NCI-H1105 treated with DMSO at 0.1 percent for 48 hours (cell line): ENCODE results near the gene EML3.
A peak's percentile ranks its signal among the peaks of the same experiment; 100 is the strongest.
"Not testable (repeated sequence)": the region's sequence is repeated elsewhere in the genome, so short reads cannot be mapped to it uniquely, and the experiment has no call there.

Experiments
- DNase-seq: peaks from one replicate; lab custom pipeline; 2025; lab: John Stamatoyannopoulos, UW

Gene EML3

GRCh38 chr11:62573006-62573591, 39.5 kb downstream of the EML3 start:
- DNase-seq: peak; percentile 18

DNA sequence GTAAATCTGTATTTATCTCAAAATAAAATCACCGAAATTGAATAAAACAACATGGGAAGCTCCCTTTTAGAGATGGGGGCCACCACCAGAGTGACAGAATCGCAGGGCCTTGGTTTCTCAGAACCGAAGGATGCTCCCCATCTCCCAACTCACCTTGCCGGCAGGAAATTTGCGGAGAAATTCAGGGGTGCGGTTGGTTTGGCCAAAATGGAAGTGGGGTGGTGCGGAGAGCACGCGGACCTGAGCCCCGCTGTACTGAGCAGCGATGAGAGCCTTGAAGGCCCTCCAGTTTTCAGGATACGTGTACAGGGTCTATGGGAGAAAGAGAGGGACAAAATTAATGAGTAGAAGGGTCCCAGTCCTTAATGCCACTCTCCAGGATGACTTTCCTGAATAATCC, 40.1 kb downstream of the EML3 start:
- no peak for DNase-seq

DNA sequence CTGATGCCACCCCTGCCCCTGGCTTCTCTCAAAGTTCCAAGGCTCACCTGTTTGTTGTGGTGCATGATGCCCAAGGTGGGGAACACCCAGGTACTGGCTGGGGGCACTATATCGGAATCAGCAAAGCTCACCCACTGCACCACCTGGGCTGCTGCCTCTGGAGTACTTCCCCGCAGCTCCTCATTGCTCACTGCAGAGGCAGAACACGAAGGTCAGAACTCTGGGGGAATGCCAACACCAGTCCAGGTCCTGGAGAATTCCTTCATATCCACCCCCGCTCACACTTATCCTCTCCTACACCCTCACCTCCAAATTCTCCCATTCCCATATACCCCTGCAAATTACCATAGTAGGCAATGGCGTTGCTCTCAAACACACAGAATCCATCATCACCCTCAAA, 41.1 kb downstream of the EML3 start:
- not testable (repeated sequence) for DNase-seq

DNA sequence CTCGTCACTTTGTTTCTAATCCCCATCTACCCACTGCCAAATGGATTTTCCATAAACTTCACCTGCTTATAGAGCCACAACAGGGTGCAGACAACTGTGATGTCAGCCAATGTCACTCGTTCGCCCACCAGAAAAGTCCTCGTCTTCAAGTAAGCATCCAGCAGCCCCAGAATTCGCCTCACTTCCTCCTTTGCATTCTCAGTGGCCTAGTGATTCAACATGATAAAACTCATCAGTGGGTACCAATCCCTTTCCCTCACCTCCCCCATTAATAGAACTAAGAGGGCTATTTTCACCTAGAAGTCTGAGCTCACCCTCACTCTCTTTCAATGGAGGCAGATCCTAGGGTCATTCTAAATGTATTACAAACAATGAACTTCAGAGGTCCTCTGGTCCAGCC, 41.7 kb downstream of the EML3 start:
- DNase-seq: not testable (repeated sequence)

GRCh38 chr11:62569611-62570010, 43.0 kb downstream of the EML3 start:
- DNase-seq: no peak

- no peak for DNase-seq
Measured at GRCh38 chr11:62567018-62567633, 45.4 kb downstream of the EML3 start.

DNA sequence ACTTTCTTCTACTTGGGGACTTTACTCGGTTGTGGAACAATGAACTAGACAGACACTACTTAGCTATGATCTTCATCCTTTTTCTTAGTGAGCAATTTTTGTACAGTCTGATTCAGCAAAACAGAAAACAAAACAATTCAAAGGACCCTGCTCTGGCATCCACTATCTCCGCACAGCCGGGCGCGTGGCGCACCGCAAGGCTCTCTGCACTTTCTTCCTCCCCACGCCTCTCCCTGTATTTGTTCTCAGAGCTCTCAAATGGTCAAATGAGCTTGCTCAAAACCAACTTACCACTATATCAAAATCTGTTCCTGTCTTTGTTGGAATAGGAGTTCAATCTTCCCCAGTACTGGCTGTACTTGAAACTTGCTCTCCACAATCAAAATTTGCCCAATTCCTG, 46.3 kb downstream of the EML3 start:
- no peak for DNase-seq

GRCh38 chr11:62565100-62565802, 47.3 kb downstream of the EML3 start:
- no peak for DNase-seq

- not testable (repeated sequence) for DNase-seq
Measured at GRCh38 chr11:62561677-62562230, 50.8 kb downstream of the EML3 start.

- DNase-seq: no peak
Measured at GRCh38 chr11:62560566-62561103, 51.9 kb downstream of the EML3 start.

GRCh38 chr11:62559626-62560025, 52.9 kb downstream of the EML3 start:
- DNase-seq: not testable (repeated sequence)

DNA sequence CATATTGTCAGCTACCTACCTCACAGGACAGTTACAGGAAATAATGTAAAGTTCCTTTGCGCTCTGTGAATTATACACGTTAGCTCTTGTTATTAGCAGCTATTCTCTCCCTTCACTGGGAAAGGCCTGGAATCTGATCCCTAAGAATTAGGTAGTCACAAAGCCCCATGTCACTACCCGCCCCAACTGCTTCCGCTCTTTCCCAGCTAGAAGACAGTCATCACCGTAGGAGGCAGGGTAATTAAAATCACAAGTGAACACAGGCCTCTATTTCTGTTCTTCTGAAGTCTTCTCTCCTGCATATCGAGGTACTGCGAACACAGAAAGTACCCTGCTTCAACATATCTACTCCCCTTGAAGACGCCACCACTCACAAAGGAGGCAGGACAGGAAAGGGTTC, 53.4 kb downstream of the EML3 start:
- DNase-seq: no peak

- no peak for DNase-seq
Measured at GRCh38 chr11:62558669-62559068, 53.9 kb downstream of the EML3 start.

GRCh38 chr11:62556875-62557631, 55.5 kb downstream of the EML3 start:
- DNase-seq: no peak

- peak; percentile 10 for DNase-seq
Measured at GRCh38 chr11:62556108-62556874, 56.3 kb downstream of the EML3 start.

- no peak for DNase-seq
Measured at GRCh38 chr11:62555464-62556107, 57.0 kb downstream of the EML3 start.

DNA sequence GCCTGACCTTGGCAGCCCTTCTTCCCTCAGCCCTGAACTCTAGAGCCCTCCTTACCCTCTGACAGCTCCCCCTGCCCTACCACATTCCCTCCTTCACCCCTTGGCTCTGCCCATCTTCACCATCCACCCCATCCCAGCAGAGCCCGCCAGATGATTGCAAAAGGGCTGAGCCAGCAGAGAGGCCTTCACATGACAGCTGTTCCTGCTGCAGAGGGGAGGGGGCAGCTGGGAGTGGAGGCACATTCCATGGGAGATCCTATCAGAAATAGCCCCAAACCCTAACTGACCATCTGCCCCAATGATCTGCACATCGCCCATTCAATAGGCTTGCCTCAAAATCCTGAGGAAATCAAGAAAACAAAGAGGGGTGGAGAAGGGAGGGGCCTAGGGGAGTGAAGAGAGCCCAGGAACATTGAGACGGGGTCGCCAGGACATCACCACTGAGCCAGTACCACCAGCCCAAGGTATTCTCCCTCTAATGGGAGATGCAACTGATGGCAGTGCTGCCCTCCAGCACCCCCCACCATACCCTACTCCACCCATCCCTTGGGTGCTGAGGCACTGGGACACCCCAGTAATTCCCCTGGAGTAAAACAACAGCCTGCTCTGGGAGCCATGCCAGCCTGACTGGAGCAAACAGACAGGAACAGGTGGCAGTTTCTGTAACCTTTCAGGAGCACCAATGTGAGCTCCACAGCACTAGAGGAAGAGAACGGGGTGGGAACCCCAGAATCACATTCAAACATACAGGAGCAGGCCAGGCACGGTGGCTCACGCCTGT, 58.0 kb downstream of the EML3 start:
- DNase-seq: no peak

GRCh38 chr11:62553839-62554361, 58.7 kb downstream of the EML3 start:
- no peak for DNase-seq

- no peak for DNase-seq
Measured at GRCh38 chr11:62553080-62553838, 59.3 kb downstream of the EML3 start.
